Stimulated activated naive CD8-positive, alpha-beta T cell treated with anti-CD3 and anti-CD28 coated beads, Interleukin-15, amount 100 ng/mL, for 72 hours (primary cell): ENCODE measurements around the gene BNIP3.
A peak's percentile ranks its signal among the peaks of the same experiment; 100 is the strongest.
"Not testable (repeated sequence)": the region's sequence is repeated elsewhere in the genome, so short reads cannot be mapped to it uniquely, and the experiment has no call there.

Experiments used
- ATAC-seq: fragments of 150-1000 bp; cut with Tn5 transposase; 2 replicates; pipeline ENCODE4 v1.10.0; 2021; ENCODE audit warnings: mild to moderate bottlenecking, moderate library complexity
- DNase-seq, 2 donors: peaks; one replicate each; pipeline ENCODE4 v3.0.0; 2021 to 2022
- H3K27ac Mint-ChIP-seq, 2 donors: one replicate each; pipeline ENCODE4 v1.8.0; 2022; ENCODE audit warnings: mild to moderate bottlenecking in 2 of 2, mixed read lengths in 2 of 2, moderate library complexity in 2 of 2
- H3K27me3 Mint-ChIP-seq: one replicate; pipeline ENCODE4 v1.8.0; 2022; ENCODE audit warnings: mixed read lengths
- H3K4me1 Mint-ChIP-seq: one replicate; pipeline ENCODE4 v1.8.0; 2022; ENCODE audit warnings: mild to moderate bottlenecking, mixed read lengths
- H3K4me3 Mint-ChIP-seq, 2 donors: one replicate each; pipeline ENCODE4 v1.8.0; 2022; ENCODE audit warnings: mild to moderate bottlenecking in 2 of 2, mixed read lengths in 2 of 2, moderate library complexity in 1 of 2
- H3K9me3 Mint-ChIP-seq, 2 donors: one replicate each; pipeline ENCODE4 v1.8.0; 2022; ENCODE audit warnings: mixed read lengths in 2 of 2

The BNIP3 gene

DNA sequence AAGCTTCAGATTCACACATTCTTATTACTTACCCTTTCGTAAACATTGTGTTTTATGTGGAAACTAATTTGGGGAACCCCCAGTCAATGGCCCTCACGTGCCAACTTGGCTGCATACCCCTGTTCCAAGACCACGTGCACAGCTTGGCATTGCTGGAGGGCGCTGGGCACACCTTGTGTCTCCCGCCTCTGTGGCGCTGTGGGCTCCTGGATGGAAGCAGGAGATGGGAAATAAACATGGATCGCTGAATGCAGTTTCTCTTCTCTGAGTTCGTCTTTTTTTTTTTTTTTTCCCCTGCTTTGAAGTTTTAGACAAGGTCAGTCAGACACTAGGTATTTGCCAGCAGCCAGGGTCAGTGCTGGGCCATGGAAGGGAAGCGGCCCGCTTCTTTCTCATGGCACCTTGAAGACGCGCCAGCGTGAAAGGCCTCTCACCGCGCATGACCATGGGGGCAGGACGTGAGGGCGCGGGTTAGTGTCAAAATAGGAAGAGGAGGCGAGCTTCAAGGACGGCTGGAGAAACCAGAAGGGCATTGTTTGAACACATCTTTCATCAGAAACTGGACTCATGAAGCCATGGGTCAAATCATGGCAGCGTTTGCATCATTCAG lies 27.3 kb downstream of the BNIP3 start:
- ATAC-seq (no peak), DNase-seq (no peak)
- no peak overlapping the region for H3K4me3 Mint-ChIP-seq
- H3K27me3 Mint-ChIP-seq = no peaks in the 10 kb centered on the region
- H3K9me3 Mint-ChIP-seq = no peaks in the 10 kb centered on the region
- H3K4me1 Mint-ChIP-seq = no peaks in the 10 kb centered on the region
- no peak overlapping the region for H3K27ac Mint-ChIP-seq

DNA sequence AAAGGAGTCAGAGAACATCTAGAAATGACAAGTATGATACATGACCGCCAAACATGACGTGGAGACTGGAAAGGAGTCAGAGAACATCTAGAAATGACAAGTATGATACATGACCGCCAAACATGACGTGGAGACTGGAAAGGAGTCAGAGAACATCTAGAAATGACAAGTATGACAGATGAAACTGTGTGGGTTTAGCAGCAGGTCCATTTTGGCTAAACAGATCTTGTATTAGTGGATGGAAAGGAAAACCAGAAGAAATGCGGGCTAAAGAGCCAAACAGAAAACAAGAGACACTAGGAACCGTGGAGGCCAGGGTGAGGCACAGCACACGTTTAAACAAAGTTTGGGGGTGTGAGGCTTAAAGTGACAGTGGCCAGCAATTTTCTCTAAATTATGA lies 31.8 kb downstream of the BNIP3 start:
- DNase-seq, H3K9me3 Mint-ChIP-seq, ATAC-seq, H3K4me3 Mint-ChIP-seq, H3K4me1 Mint-ChIP-seq, H3K27ac Mint-ChIP-seq, H3K27me3 Mint-ChIP-seq: not testable (repeated sequence)

GRCh38 chr10:131949041-131949862 lies 32.5 kb downstream of the BNIP3 start:
- peak overlapping the region in 1 of 2 donors; percentile 6 for H3K27ac Mint-ChIP-seq
- ATAC-seq = no peak
- DNase-seq = no peak
- no peaks in the 10 kb centered on the region for H3K4me1 Mint-ChIP-seq
- no peaks in the 10 kb centered on the region for H3K27me3 Mint-ChIP-seq
- no peaks in the 10 kb centered on the region for H3K9me3 Mint-ChIP-seq
- no peak overlapping the region for H3K4me3 Mint-ChIP-seq

DNA sequence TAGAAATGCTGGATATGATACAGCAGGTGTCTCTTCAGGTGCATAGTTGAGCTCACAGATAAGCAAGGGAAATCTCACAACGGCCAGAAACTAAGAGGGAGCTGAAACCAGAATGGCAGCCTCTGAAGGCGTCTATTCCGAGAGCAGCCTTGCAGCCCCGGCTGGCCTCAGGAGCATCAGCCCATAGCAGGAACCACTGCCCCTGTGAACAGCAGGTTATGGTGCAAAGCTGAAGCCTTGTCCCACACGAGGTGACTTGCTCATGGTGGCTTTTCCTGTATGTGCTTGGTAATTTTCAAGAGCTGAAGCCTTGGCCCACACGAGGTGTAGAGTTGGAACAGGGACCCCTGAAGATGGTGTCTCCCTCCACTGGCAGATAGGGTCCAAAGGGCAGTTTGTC lies 33.2 kb downstream of the BNIP3 start:
- no peaks in the 10 kb centered on the region for H3K9me3 Mint-ChIP-seq
- no peaks in the 10 kb centered on the region for H3K4me1 Mint-ChIP-seq
- no peak overlapping the region for H3K27ac Mint-ChIP-seq
- H3K4me3 Mint-ChIP-seq = no peak overlapping the region
- H3K27me3 Mint-ChIP-seq = no peaks in the 10 kb centered on the region
- DNase-seq (no peak), ATAC-seq (no peak)

DNA sequence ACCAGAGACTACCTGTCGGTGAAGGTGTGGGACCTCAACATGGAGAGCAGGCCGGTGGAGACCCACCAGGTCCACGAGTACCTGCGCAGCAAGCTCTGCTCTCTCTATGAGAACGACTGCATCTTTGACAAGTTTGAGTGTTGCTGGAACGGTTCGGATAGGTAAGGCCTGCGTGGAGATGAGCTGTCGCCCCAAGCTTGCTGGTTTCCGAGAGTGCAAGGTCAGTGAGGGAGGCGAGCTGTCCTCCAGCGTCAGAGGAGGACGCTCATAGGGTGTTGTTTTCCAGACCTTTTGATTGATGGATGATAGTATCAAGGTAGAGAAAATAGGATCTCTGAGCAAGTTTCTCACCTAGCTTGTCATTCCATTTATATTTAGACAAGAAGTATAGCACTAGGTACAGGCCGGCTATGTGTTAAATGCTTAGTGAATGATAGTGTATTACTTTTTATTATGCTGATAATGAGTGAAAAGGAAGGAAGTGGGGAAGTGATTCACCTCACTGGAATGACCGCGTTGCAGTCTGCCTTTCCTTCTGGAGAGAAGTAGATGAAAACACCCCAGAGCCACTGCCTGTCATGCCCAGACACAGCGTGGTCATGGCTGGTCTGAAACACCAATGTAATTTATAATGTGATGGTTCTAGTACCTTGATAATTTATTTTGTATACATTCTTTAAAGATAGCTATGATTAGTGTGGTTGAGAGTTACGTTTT lies 33.9 kb downstream of the BNIP3 start:
- Mint-ChIP-seq H3K4me3 (no peak overlapping the region), H3K27ac (peak overlapping the region in 1 of 2 donors; percentile 15), H3K27me3 (no peaks in the 10 kb centered on the region), H3K9me3 (no peaks in the 10 kb centered on the region), H3K4me1 (peaks cover 5% of the 10 kb centered on the region)
- ATAC-seq (no peak), DNase-seq (no peak)

DNA sequence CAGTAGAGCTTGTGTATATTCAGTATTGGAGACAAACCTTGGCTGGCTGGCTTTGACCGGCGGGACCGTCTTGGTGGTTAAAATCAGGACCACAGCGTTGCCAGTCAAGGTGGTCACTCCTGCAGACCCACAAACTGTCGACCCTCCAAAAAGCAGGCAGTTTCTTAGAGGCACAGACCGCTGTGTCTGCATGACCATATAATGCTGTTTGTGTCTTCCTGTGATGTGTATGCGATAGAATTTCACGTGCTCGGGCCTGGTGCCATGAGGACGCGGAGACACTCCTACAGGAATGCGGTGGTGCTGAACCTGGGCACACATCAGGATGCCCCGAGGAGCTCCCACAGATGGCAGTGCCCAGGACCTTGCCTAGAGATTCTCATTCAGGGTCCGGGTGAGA lies 34.8 kb downstream of the BNIP3 start:
- Mint-ChIP-seq H3K27me3 (no peaks in the 10 kb centered on the region), H3K4me3 (no peak overlapping the region), H3K4me1 (peaks cover 5% of the 10 kb centered on the region), H3K9me3 (no peaks in the 10 kb centered on the region), H3K27ac (peak overlapping the region in 1 of 2 donors; percentile 23)
- DNase-seq (no peak), ATAC-seq (no peak)

GRCh38 chr10:131946321-131946751 lies 35.4 kb downstream of the BNIP3 start:
- Mint-ChIP-seq H3K27ac (peak overlapping the region in 1 of 2 donors; percentile 23), H3K4me1 (peaks cover 5% of the 10 kb centered on the region), H3K9me3 (no peaks in the 10 kb centered on the region), H3K4me3 (no peak overlapping the region), H3K27me3 (no peaks in the 10 kb centered on the region)
- no peak for DNase-seq
- no peak for ATAC-seq

GRCh38 chr10:131944976-131945695 lies 36.6 kb downstream of the BNIP3 start:
- peaks cover 5% of the 10 kb centered on the region for H3K4me1 Mint-ChIP-seq
- no peaks in the 10 kb centered on the region for H3K27me3 Mint-ChIP-seq
- no peak overlapping the region for H3K4me3 Mint-ChIP-seq
- ATAC-seq = no peak
- H3K9me3 Mint-ChIP-seq = no peaks in the 10 kb centered on the region
- H3K27ac Mint-ChIP-seq = no peak overlapping the region
- DNase-seq = no peak

GRCh38 chr10:131944412-131944811 lies 37.3 kb downstream of the BNIP3 start:
- no peak for ATAC-seq
- no peak overlapping the region for H3K27ac Mint-ChIP-seq
- H3K27me3 Mint-ChIP-seq = no peaks in the 10 kb centered on the region
- DNase-seq = no peak
- no peaks in the 10 kb centered on the region for H3K9me3 Mint-ChIP-seq
- H3K4me3 Mint-ChIP-seq = no peak overlapping the region
- peaks cover 5% of the 10 kb centered on the region for H3K4me1 Mint-ChIP-seq

- peak overlapping the region in 1 of 2 donors; percentile 14 for H3K27ac Mint-ChIP-seq
- no peak overlapping the region for H3K4me3 Mint-ChIP-seq
- peak; percentile 73 for ATAC-seq
- H3K9me3 Mint-ChIP-seq = no peaks in the 10 kb centered on the region
- peaks cover 5% of the 10 kb centered on the region for H3K4me1 Mint-ChIP-seq
- DNase-seq = peak; percentile 7 to 33
- H3K27me3 Mint-ChIP-seq = no peaks in the 10 kb centered on the region
These were observed 38.5 kb downstream of the BNIP3 start for GRCh38 chr10:131943021-131943814.

- ATAC-seq (no peak), DNase-seq (no peak)
- Mint-ChIP-seq H3K4me1 (peaks cover 5% of the 10 kb centered on the region), H3K27ac (no peak overlapping the region), H3K9me3 (no peaks in the 10 kb centered on the region), H3K4me3 (no peak overlapping the region), H3K27me3 (no peaks in the 10 kb centered on the region)
These were observed 39.3 kb downstream of the BNIP3 start for GRCh38 chr10:131942455-131942854.

GRCh38 chr10:131938681-131939080 lies 43.0 kb downstream of the BNIP3 start:
- no peaks in the 10 kb centered on the region for H3K9me3 Mint-ChIP-seq
- H3K27me3 Mint-ChIP-seq = no peaks in the 10 kb centered on the region
- no peak for DNase-seq
- no peak overlapping the region for H3K4me3 Mint-ChIP-seq
- ATAC-seq = no peak
- peak overlapping the region in 1 of 2 donors; percentile 45 for H3K27ac Mint-ChIP-seq
- peaks cover 22% of the 10 kb centered on the region for H3K4me1 Mint-ChIP-seq

DNA sequence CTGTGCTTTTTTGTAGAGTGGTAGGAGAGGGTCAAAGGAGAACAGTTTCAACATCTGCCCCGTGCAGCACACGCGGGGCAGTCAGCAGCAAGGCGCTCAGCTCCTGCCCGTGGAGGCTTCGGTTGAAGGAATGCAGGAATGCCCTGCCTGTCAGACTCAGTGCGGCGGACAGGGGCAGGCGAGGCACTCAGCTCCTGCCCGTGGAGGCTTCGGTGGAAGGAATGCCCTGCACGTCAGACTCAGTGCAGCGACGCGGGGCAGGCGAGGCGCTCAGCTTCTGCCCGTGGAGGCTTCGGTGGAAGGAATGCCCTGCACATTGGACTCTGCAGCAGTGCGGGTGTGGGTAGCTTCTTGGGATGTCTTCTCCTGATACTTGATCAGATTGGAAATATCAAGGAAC lies 43.9 kb downstream of the BNIP3 start:
- Mint-ChIP-seq H3K4me3 (no peak overlapping the region), H3K4me1 (peaks cover 24% of the 10 kb centered on the region), H3K9me3 (no peaks in the 10 kb centered on the region), H3K27me3 (no peaks in the 10 kb centered on the region), H3K27ac (no peak overlapping the region)
- DNase-seq (no peak), ATAC-seq (no peak)

DNA sequence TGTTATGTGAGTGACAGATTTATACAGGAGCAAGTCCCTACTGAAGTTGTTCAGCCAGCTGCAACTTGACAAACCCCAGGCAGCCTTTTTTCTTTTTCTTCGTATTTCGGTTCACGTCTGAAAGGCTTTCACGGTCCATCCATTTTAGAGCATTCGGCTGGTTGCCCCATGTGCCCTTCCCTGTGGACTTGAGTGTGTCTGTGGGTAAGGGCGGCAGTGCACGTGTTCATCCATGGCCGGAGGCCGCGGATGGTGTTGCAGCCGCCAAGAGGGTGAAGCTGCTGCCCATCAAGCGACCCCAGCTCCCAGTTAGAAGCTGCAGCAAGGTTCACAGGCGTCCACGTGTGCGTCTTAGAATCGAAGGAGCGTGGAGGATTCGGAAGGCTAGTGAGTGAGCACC lies 45.0 kb downstream of the BNIP3 start:
- no peak overlapping the region for H3K27ac Mint-ChIP-seq

GRCh38 chr10:131936294-131936693 lies 45.4 kb downstream of the BNIP3 start:
- DNase-seq (no peak), ATAC-seq (no peak)
- no peaks in the 10 kb centered on the region for H3K27me3 Mint-ChIP-seq
- no peak overlapping the region for H3K4me3 Mint-ChIP-seq
- no peaks in the 10 kb centered on the region for H3K9me3 Mint-ChIP-seq
- H3K4me1 Mint-ChIP-seq = peaks cover 33% of the 10 kb centered on the region
- H3K27ac Mint-ChIP-seq = no peak overlapping the region

More for the DNA sequence above, 45.0 kb downstream of the BNIP3 start:
- ATAC-seq (no peak), DNase-seq (no peak)
- no peaks in the 10 kb centered on the region for H3K27me3 Mint-ChIP-seq
- no peaks in the 10 kb centered on the region for H3K9me3 Mint-ChIP-seq
- peaks cover 28% of the 10 kb centered on the region for H3K4me1 Mint-ChIP-seq
- no peak overlapping the region for H3K4me3 Mint-ChIP-seq
